HepG2 (cell line): ENCODE measurements around the gene HYOU1. TPM values are rescaled to one million over a fixed set of nuclear protein-coding genes. Genes with fewer than 3 reads are reported as not detected.

Experiments
- ATF7-NPFF ChIP-seq: sonication (generic); formaldehyde crosslinking; IDR thresholded peaks from 2 replicates; pipeline ENCODE4 v1.8.1; 2023; ENCODE audit warnings: mild to moderate bottlenecking, low read depth, missing genetic modification reagents, moderate library complexity
- CCAR2 ChIP-seq: fragments of 200-400 bp; formaldehyde crosslinking; optimal IDR thresholded peaks from 2 replicates; pipeline ENCODE3; 2018; ENCODE audit warnings: low read depth, mild to moderate bottlenecking, low read length, moderate library complexity
- GMEB2 ChIP-seq: IDR thresholded peaks from 2 replicates; pipeline ENCODE4 v1.6.1; 2016; ENCODE audit warnings: missing biosample characterization, missing genetic modification reagents, low read depth
- HMGXB4 ChIP-seq, 2 experiments: sonication (generic) in 1 of 2; formaldehyde crosslinking in 1 of 2; IDR thresholded peaks; 2 replicates each; pipeline versions ENCODE4 v1.4.0 to v1.6.1; 2018 to 2020; ENCODE audit warnings: missing genetic modification reagents in 2 of 2, borderline replicate concordance in 1 of 2, low read depth in 1 of 2, mild to moderate bottlenecking in 1 of 2, missing biosample characterization in 1 of 2
- IKZF1 ChIP-seq: fragments of 450-650 bp; IDR thresholded peaks from 2 replicates; pipeline ENCODE4 v1.7.1; 2016
- IRF9 ChIP-seq: sonication (generic); formaldehyde crosslinking; IDR thresholded peaks from 2 replicates; pipeline ENCODE4 v1.8.0; 2022; ENCODE audit warnings: missing genetic modification reagents, mild to moderate bottlenecking, borderline replicate concordance
- KMT2A ChIP-seq: sonication (generic); formaldehyde crosslinking; IDR thresholded peaks from 2 replicates; pipeline ENCODE4 v1.4.0; 2020; ENCODE audit warnings: missing genetic modification reagents
- MEIS1 ChIP-seq: sonication (generic); formaldehyde crosslinking; IDR thresholded peaks from 2 replicates; pipeline ENCODE4 v1.9.0; 2021; ENCODE audit warnings: mild to moderate bottlenecking, missing genetic modification reagents, moderate library complexity, borderline replicate concordance
- MIXL1 ChIP-seq: IDR thresholded peaks from 2 replicates; pipeline ENCODE4 v1.6.1; 2016
- NFIC ChIP-seq: IDR thresholded peaks from 2 replicates; pipeline ENCODE4 v1.6.1; 2012; ENCODE audit warnings: mild to moderate bottlenecking, low read length, inconsistent platforms
- REPIN1 ChIP-seq: sonication (generic); formaldehyde crosslinking; IDR thresholded peaks from 2 replicates; pipeline ENCODE4 v1.8.0; 2022; ENCODE audit warnings: missing genetic modification reagents, low read depth, mild to moderate bottlenecking, borderline replicate concordance
- RFXAP ChIP-seq: sonication (generic); formaldehyde crosslinking; IDR thresholded peaks from 2 replicates; pipeline ENCODE4 v1.4.0; 2020; ENCODE audit warnings: missing genetic modification reagents, borderline replicate concordance
- SRSF1 ChIP-seq: fragments of 200-400 bp; formaldehyde crosslinking; optimal IDR thresholded peaks from 2 replicates; pipeline ENCODE3; 2017; ENCODE audit warnings: mild to moderate bottlenecking, low read depth, low read length, moderate library complexity
- TARDBP ChIP-seq: sonication (generic); formaldehyde crosslinking; IDR thresholded peaks from 2 replicates; pipeline ENCODE4 v1.8.0; 2022; ENCODE audit warnings: mild to moderate bottlenecking, missing genetic modification reagents
- THAP7 ChIP-seq: sonication (generic); formaldehyde crosslinking; IDR thresholded peaks from 2 replicates; pipeline ENCODE4 v1.8.1; 2023; ENCODE audit warnings: mild to moderate bottlenecking, missing genetic modification reagents
- ZBTB8A ChIP-seq: sonication (generic); formaldehyde crosslinking; IDR thresholded peaks from 2 replicates; pipeline ENCODE4 v1.4.0; 2020; ENCODE audit warnings: mild to moderate bottlenecking, low read depth, missing genetic modification reagents, borderline replicate concordance
- ZNF251 ChIP-seq: sonication (generic); formaldehyde crosslinking; IDR thresholded peaks from 2 replicates; pipeline ENCODE4 v1.9.0; 2021; ENCODE audit warnings: mild to moderate bottlenecking, missing genetic modification reagents
- ZNF260 ChIP-seq: sonication (generic); formaldehyde crosslinking; IDR thresholded peaks from 2 replicates; pipeline ENCODE4 v1.4.0; 2020; ENCODE audit warnings: missing genetic modification reagents, low read depth, mild to moderate bottlenecking, borderline replicate concordance
- ZNF317 ChIP-seq: sonication (generic); formaldehyde crosslinking; IDR thresholded peaks from 2 replicates; pipeline ENCODE4 v1.5.0; 2020; ENCODE audit warnings: mild to moderate bottlenecking, missing genetic modification reagents
- ZNF614 ChIP-seq: IDR thresholded peaks from 2 replicates; pipeline ENCODE4 v1.6.1; 2018; ENCODE audit warnings: missing biosample characterization, missing genetic modification reagents, inconsistent platforms, borderline replicate concordance
- ZNF619 ChIP-seq: sonication (generic); formaldehyde crosslinking; IDR thresholded peaks from 2 replicates; pipeline ENCODE4 v1.4.0; 2020; ENCODE audit warnings: mild to moderate bottlenecking, missing genetic modification reagents
- ZNF75D ChIP-seq: sonication (generic); formaldehyde crosslinking; IDR thresholded peaks from 2 replicates; pipeline ENCODE4 v1.8.1; 2023; ENCODE audit warnings: missing genetic modification reagents, mild to moderate bottlenecking, borderline replicate concordance
- ZNF784 ChIP-seq: sonication (generic); formaldehyde crosslinking; IDR thresholded peaks from 2 replicates; pipeline ENCODE4 v1.5.1; 2020; ENCODE audit warnings: missing genetic modification reagents, mild to moderate bottlenecking, borderline replicate concordance
- ZSCAN30 ChIP-seq: sonication (generic); formaldehyde crosslinking; IDR thresholded peaks from 2 replicates; pipeline ENCODE4 v1.5.0; 2020; ENCODE audit warnings: mild to moderate bottlenecking, missing genetic modification reagents
- polyA plus RNA-seq, 8 experiments: library from polyadenylated mRNA; depleted of rRNA in 3 of 8; stranded (reverse) in 7 of 8; unstranded in 1 of 8; fragments of >200 nt; fragmentation: Illumina TruSeq in 4 of 8; extraction: Trizol in 4 of 8; gene quantifications; 2 replicates each; pipeline versions ENCODE4 v1.2.1 to v1.2.3, GENCODE V29; 2011 to 2016; ENCODE audit warnings: low read depth in 4 of 8, missing spikeins in 1 of 8, mixed read lengths in 1 of 8; ENCODE audit not compliant: insufficient read depth in 1 of 8
- total RNA-seq, 5 experiments: library from RNA; depleted of rRNA; stranded (reverse); fragments of >200 nt; fragmentation: Illumina TruSeq; extraction: Trizol; gene quantifications; 2 replicates each; pipeline ENCODE4 v1.2.3, GENCODE V29; 2016; ENCODE audit warnings: low read depth in 1 of 5

HYOU1 gene
- total and polyA plus RNA-seq, 2 of the 13 experiments (the other 11 are each of a cell fraction or from before 2014, with no cell fraction given): 127 to 155 TPM

- TF ChIP-seq HMGXB4 (CRISPR knock-in tag; IDR thresholded peaks at IDR 0.05; ENCODE audit: borderline replicate concordance in 1 of 2, low read depth in 1 of 2): peak; percentile 75 to 97; a peak in 3 of 4 replicates
- no peak for TF ChIP-seq ZNF75D (CRISPR knock-in tag)
- no peak for TF ChIP-seq ZBTB8A (CRISPR knock-in tag)
- TF ChIP-seq ZNF619: peak; percentile 35; the same call in 1 of the 2 replicates
- TF ChIP-seq SRSF1: peak; percentile 45
- TF ChIP-seq ZNF614 (CRISPR knock-in tag): peak; percentile 89
- peak; percentile 85 for TF ChIP-seq TARDBP (CRISPR knock-in tag)
- peak; percentile 70; the same call in 1 of the 2 replicates for TF ChIP-seq MIXL1 (CRISPR knock-in tag)
- peak; percentile 94 for TF ChIP-seq ATF7-NPFF (CRISPR knock-in tag)
- TF ChIP-seq CCAR2: no peak
- peak; percentile 29; the same call in 1 of the 2 replicates for TF ChIP-seq ZNF784 (CRISPR knock-in tag)
- no peak for TF ChIP-seq ZNF251
- TF ChIP-seq KMT2A: peak; percentile 65
- TF ChIP-seq IRF9 (CRISPR knock-in tag): peak; percentile 79; the same call in 1 of the 2 replicates
- no peak for TF ChIP-seq NFIC
- TF ChIP-seq RFXAP (CRISPR knock-in tag): peak; percentile 43; the same call in 1 of the 2 replicates
- no peak for TF ChIP-seq IKZF1
- no peak for TF ChIP-seq THAP7
- peak; percentile 92 for TF ChIP-seq REPIN1 (CRISPR knock-in tag)
- TF ChIP-seq ZSCAN30 (CRISPR knock-in tag): peak; percentile 9; the same call in 1 of the 2 replicates
- TF ChIP-seq GMEB2 (CRISPR knock-in tag): peak; percentile 50; the same call in 1 of the 2 replicates
- no peak for TF ChIP-seq ZNF260
- TF ChIP-seq MEIS1 (CRISPR knock-in tag): no peak
- TF ChIP-seq ZNF317 (CRISPR knock-in tag): no peak; the same call in 1 of the 2 replicates
These were observed 26.5 kb downstream of the HYOU1 start, which contains the start of gene SLC37A4 (continued) for GRCh38 chr11:119030329-119031047.
